Activated T-cell treated with anti-CD3 and anti-CD28 coated beads, Interleukin-2, amount 50 U/mL, for 4 hours (primary cell): ENCODE measurements around the gene NAGA. TPM values are rescaled to one million over a fixed set of nuclear protein-coding genes. Genes with fewer than 3 reads are reported as not detected.
"Not testable (repeated sequence)": the region's sequence is repeated elsewhere in the genome, so short reads cannot be mapped to it uniquely, and the experiment has no call there.

Experiments
- ATAC-seq, 2 donors: fragments of 200-7000 bp; cut with Tn5 transposase; one replicate each; pipeline ENCODE4 v1.10.0; 2021
- DNase-seq: peaks from one replicate; pipeline ENCODE4 v3.0.0-alpha.2; 2020
- H3K27me3 Mint-ChIP-seq: one replicate; pipeline ENCODE4 v1.8.0; 2021; ENCODE audit warnings: low read depth, mixed read lengths
- H3K36me3 Mint-ChIP-seq: one replicate; pipeline ENCODE4 v1.8.0; 2022; ENCODE audit warnings: mixed read lengths; ENCODE audit not compliant: insufficient read depth
- H3K4me1 Mint-ChIP-seq: one replicate; pipeline ENCODE4 v1.8.0; 2021; ENCODE audit warnings: low read depth, mixed read lengths
- H3K4me3 Mint-ChIP-seq: one replicate; pipeline ENCODE4 v1.8.0; 2021; ENCODE audit warnings: mild to moderate bottlenecking, moderate library complexity, mixed read lengths
- H3K9me3 Mint-ChIP-seq: one replicate; pipeline ENCODE4 v1.8.0; 2021; ENCODE audit warnings: mixed read lengths
- total RNA-seq, 3 donors: library from RNA; stranded (reverse); gene quantifications; one replicate each; pipeline ENCODE4 v1.2.1, GENCODE V29; 2021

Gene NAGA
- total RNA-seq, 3 donors from 2014 or later = 14.2 to 16.4 (median 14.2) TPM

DNA sequence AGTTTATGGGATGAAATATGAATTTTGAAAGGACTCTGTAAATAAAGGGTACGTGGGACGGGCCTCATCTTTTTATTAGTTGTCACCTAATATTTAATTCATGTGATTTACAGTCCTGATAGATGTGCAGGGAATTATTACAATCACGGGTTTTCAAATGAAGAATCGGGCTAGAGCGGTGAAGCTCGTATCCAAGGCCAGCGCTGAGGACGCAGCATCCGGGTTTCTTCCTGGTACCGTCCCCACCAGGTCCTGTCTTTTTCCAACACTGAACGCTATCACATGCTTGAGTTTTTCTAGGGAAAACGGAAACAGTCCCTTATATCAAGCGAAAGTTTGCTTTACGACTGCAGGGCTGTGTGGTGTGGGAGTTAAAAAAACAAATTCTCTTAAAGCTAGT, 9.7 kb upstream of the NAGA start:
- H3K9me3 Mint-ChIP-seq = no peaks in the 10 kb centered on the region
- peaks cover 17% of the 10 kb centered on the region for H3K36me3 Mint-ChIP-seq
- ATAC-seq (no peak), DNase-seq (no peak)
- peaks cover 32% of the 10 kb centered on the region for H3K4me1 Mint-ChIP-seq
- H3K4me3 Mint-ChIP-seq = peak overlapping the region; percentile 97
- no peaks in the 10 kb centered on the region for H3K27me3 Mint-ChIP-seq

DNA sequence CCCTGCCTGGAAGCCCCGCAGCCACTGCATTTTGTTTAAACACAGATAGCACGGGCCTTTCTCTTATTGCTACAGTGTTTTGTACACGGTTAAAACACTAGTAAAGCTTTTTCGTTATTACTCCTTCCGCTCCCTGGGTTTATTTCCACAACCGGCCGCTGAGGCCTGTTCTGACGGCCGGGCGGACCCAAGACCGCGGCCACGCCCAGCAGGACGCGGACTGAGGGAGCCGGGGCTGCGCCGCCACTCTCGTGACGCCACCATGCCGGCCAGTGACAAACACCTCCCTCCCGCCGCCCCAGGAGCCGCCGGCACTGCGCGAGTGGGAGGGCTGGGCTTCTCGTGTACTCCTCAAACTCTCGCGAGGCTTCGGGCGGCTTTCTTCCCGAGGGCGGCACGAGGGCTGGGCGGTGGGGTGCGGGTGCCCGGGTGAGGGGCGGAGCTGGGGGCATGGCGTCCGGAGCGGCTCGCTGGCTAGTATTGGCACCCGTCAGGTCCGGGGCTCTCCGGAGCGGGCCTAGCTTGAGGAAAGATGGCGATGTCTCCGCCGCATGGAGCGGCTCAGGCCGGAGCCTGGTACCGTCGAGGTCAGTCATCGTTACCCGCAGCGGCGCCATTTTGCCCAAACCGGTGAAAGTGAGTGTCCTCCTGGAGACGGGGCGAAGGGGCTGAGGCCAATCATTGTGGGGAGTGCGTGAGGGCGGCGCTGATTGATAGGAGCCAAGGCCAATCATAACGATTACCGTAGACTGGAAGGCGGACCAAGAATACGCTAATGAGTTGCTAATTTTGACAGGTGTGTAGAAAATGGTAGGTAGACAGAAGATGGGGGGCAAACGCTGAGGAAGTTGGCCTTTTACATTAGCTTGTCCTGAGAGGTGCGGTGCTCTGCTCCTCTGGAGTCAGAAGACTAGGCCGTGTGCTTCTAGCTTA, 9.0 kb upstream of the NAGA start, which contains the start of gene SMDT1:
TSS of gene SMDT1 (plus strand) at position 382 of the 933 bp plus-strand sequence. CDS start at position 451, 69 bp downstream.
- H3K4me1 Mint-ChIP-seq = peaks cover 38% of the 10 kb centered on the region
- ATAC-seq (peak; percentile 93 to 94), DNase-seq (peak; percentile 98)
- H3K9me3 Mint-ChIP-seq = no peaks in the 10 kb centered on the region
- H3K4me3 Mint-ChIP-seq = peak within 1 kb of the TSS; percentile 97
- no peaks in the 10 kb centered on the region for H3K27me3 Mint-ChIP-seq
- H3K36me3 Mint-ChIP-seq = peaks cover 14% of the 10 kb centered on the region

GRCh38 chr22:42078469-42079318, 8.1 kb upstream of the NAGA start:
- peak; percentile 18 for DNase-seq
- ATAC-seq = no peak
- Mint-ChIP-seq H3K36me3 (peaks cover 13% of the 10 kb centered on the region), H3K4me1 (peaks cover 39% of the 10 kb centered on the region), H3K9me3 (no peaks in the 10 kb centered on the region), H3K4me3 (peak overlapping the region; percentile 97), H3K27me3 (no peaks in the 10 kb centered on the region)

GRCh38 chr22:42077486-42078125, 7.0 kb upstream of the NAGA start:
- ATAC-seq (no peak), DNase-seq (no peak)
- H3K4me3 Mint-ChIP-seq = no peak overlapping the region
- H3K9me3 Mint-ChIP-seq = no peaks in the 10 kb centered on the region
- H3K27me3 Mint-ChIP-seq = no peaks in the 10 kb centered on the region
- peaks cover 38% of the 10 kb centered on the region for H3K4me1 Mint-ChIP-seq
- peaks cover 10% of the 10 kb centered on the region for H3K36me3 Mint-ChIP-seq

DNA sequence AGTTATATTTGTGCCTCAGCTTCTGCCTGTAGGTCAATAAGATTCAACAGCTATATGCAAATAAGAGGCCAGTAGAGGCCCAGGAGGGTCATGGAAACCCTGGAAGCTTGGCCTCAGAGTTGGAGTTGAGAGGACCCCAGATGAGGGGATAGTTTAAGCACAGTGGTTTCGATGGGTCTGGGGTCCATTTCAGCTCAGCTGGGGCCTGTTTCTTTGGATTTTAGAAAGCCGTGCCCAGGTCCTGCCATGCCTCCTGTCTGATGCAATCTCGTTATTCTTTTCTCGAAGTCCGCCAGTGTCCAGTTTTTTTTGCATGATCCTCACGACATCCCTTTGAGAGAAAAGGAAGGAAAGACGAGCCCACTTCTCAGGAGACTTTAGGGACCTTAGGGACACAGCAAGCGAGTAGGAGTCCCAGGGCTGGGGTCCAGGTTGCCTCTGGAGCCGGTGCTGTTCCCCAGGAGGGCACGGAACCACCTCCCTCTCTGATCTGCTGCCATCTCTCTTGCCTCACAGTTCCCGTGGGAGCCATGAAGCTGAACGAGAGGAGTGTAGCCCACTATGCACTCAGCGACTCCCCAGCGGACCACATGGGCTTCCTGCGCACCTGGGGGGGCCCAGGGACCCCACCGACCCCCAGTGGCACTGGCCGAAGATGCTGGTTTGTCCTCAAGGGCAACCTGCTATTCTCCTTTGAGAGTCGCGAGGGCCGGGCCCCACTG, 6.3 kb upstream of the NAGA start:
- no peaks in the 10 kb centered on the region for H3K9me3 Mint-ChIP-seq
- H3K36me3 Mint-ChIP-seq = peaks cover 4% of the 10 kb centered on the region
- no peaks in the 10 kb centered on the region for H3K27me3 Mint-ChIP-seq
- no peak overlapping the region for H3K4me3 Mint-ChIP-seq
- peaks cover 33% of the 10 kb centered on the region for H3K4me1 Mint-ChIP-seq
- ATAC-seq = no peak
- DNase-seq = no peak

- DNase-seq = no peak
- Mint-ChIP-seq H3K4me3 (peak overlapping the region; percentile 46), H3K36me3 (no peaks in the 10 kb centered on the region), H3K4me1 (peaks cover 38% of the 10 kb centered on the region), H3K27me3 (no peaks in the 10 kb centered on the region), H3K9me3 (no peaks in the 10 kb centered on the region)
- no peak for ATAC-seq
These were observed 4.4 kb upstream of the NAGA start for GRCh38 chr22:42074846-42075676.

- no peaks in the 10 kb centered on the region for H3K27me3 Mint-ChIP-seq
- peak; percentile 47 for DNase-seq
- H3K9me3 Mint-ChIP-seq = no peaks in the 10 kb centered on the region
- H3K36me3 Mint-ChIP-seq = no peaks in the 10 kb centered on the region
- peak within 1 kb of the TSS; percentile 63 for H3K4me3 Mint-ChIP-seq
- H3K4me1 Mint-ChIP-seq = peaks cover 40% of the 10 kb centered on the region
- ATAC-seq = peak in 1 of 2 donors; percentile 7
These were observed 3.7 kb upstream of the NAGA start, which contains the start of gene PHETA2 for GRCh38 chr22:42074132-42074811. Gene PHETA2 (plus strand): TSS chr22:42074248. CDS start chr22:42077294, 3,046 bp downstream.

- ATAC-seq (no peak), DNase-seq (no peak)
- H3K9me3 Mint-ChIP-seq = no peaks in the 10 kb centered on the region
- peaks cover 34% of the 10 kb centered on the region for H3K4me1 Mint-ChIP-seq
- H3K27me3 Mint-ChIP-seq = no peaks in the 10 kb centered on the region
- no peaks in the 10 kb centered on the region for H3K36me3 Mint-ChIP-seq
- H3K4me3 Mint-ChIP-seq = peak overlapping the region; percentile 52
These were observed 3.0 kb upstream of the NAGA start for GRCh38 chr22:42073621-42074041.

GRCh38 chr22:42072606-42073330, 2.2 kb upstream of the NAGA start:
- Mint-ChIP-seq H3K4me1 (peaks cover 33% of the 10 kb centered on the region), H3K9me3 (no peaks in the 10 kb centered on the region), H3K36me3 (peaks cover under 1% of the 10 kb centered on the region), H3K27me3 (no peaks in the 10 kb centered on the region), H3K4me3 (peak overlapping the region; percentile 52)
- no peak for DNase-seq
- no peak for ATAC-seq

DNA sequence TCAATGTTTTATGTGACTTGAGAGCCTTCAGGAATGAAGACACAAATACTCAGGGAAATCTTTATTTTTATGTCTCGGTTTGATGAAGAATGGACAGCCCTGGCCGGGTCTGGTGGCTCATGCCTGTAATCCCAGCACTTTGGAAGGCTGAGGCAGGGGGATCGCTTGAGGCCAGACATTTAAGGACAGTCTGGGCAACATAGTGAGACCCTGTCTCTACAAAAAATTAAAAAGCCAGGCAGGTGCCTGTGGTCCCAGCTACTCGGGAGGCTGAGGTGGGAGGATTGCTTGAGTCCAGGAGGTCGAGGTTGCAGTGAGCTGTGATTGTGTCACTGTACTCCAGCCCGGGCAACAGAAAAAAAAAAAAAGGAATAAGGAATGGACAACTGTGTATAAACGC, 896 bp upstream of the NAGA start:
- not testable (repeated sequence) for ATAC-seq, H3K9me3 Mint-ChIP-seq, H3K27me3 Mint-ChIP-seq, H3K36me3 Mint-ChIP-seq, DNase-seq
- Mint-ChIP-seq H3K4me1 (peaks cover 33% of the 10 kb centered on the region), H3K4me3 (peak overlapping the region; percentile 86)

GRCh38 chr22:42069801-42070516, 653 bp downstream of the NAGA start:
- no peaks in the 10 kb centered on the region for H3K27me3 Mint-ChIP-seq

More at GRCh38 chr22:42069801-42070516, 653 bp downstream of the NAGA start:
- Mint-ChIP-seq H3K36me3 (peaks cover 12% of the 10 kb centered on the region), H3K4me1 (peaks cover 28% of the 10 kb centered on the region), H3K9me3 (no peaks in the 10 kb centered on the region), H3K4me3 (peak overlapping the region; percentile 86)
- DNase-seq (no peak), ATAC-seq (peak in 1 of 2 donors; percentile 1)
